ENCODE data around the gene SLIT3. TPM values are rescaled to one million over a fixed set of nuclear protein-coding genes. Genes with fewer than 3 reads are reported as not detected.

SLIT3 gene
- total RNA-seq, 1 donor from 2014 or later: 56.6 TPM

DNA sequence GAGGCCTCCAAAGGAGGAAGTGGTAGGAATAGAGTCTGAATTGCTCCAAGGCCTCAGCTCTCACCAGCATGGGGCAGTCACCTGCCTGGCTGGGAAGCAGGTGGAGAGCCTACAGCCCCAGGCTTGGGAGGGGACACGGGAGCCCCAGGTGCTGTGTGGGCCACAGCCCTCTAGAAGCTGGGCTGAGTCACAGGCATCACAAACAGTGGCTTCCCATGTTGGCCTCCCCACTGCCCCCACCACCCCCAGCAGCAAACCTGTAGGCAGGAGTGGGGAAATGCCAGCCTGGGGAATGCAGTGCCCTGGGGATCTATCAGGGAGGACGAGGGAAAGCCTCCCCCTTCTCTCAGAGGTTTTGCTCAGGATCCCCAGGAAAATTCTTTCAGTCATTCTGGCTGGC lies 309.6 kb downstream of the SLIT3 start:
- Mint-ChIP-seq H3K4me3 (no peak overlapping the region), H3K4me1 (ENCODE audit: unreplicated experiment) (peaks cover 54% of the 10 kb centered on the region)

DNA sequence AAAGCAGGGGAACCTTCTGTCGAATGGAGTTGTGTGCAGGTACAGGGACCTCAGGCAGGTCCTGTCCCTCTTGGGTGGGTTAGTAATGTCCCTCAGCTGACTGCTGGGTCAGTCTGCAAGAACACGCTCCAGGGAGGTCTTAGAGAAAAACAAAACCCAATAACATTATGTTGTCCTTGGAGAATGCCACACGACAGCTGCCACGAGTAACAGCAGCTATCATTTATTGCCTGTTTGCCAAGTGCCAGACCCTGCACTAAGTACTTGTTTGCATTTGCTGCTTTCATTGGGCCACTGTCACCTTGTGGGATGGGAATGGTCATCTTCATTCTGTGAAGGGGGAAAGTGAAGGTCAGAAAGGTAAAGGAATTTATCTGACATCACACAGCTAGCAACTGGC lies 310.3 kb downstream of the SLIT3 start:
- no peak for DNase-seq (ENCODE audit: extremely low spot score, unreplicated experiment)
- Mint-ChIP-seq H3K36me3 (peaks cover 4% of the 10 kb centered on the region), H3K4me3 (no peak overlapping the region), H3K27me3 (peaks cover 44% of the 10 kb centered on the region), H3K9me3 (no peaks in the 10 kb centered on the region), H3K4me1 (ENCODE audit: unreplicated experiment) (peaks cover 49% of the 10 kb centered on the region), H3K27ac (no peak overlapping the region)
- TF ChIP-seq CTCF (conservative IDR thresholded peaks at IDR 0.05): no peak

More for the DNA sequence above, 309.6 kb downstream of the SLIT3 start:
- Mint-ChIP-seq H3K9me3 (no peaks in the 10 kb centered on the region), H3K27me3 (peaks cover 37% of the 10 kb centered on the region), H3K36me3 (peaks cover 3% of the 10 kb centered on the region), H3K27ac (no peak overlapping the region)
- no peak for DNase-seq (ENCODE audit: extremely low spot score, unreplicated experiment)
- TF ChIP-seq CTCF (conservative IDR thresholded peaks at IDR 0.05): no peak

DNA sequence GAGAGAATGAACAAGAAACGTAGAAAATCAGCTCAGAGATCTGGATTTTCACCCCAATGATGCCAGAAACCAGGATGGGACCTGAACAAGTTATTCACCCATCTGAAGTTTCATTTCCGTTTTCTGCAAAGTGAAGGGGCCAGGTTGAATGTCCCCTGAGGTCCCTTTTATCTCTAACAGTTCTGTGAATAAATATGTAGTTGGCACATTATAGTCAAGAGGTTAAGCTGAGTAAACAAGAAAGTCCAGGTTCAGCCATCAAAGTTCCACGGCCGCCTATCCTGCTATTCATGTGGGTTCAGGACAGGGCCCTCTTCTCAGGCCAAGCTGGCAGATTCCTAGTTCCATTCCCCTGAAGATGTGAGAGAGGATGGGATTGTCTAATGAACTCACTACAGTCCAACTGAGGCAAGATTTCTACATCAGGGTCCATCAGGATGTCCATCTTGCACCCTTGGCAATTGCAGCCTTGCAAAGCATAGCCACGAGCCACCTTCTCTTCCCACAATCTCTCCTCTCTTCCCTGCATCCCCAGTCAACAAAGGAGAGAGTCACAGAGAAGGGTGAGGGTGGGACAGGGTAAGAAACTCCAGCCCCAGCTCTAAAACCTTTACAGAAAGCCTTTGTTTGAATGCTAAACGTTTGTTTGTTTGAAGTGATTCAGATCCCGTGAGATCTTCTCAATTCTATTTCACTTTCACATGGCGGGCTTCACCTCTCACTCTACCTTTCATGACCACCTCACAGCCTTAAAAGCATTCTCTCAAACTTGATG lies 311.0 kb downstream of the SLIT3 start:
- DNase-seq (ENCODE audit: extremely low spot score, unreplicated experiment): no peak
- Mint-ChIP-seq H3K9me3 (no peaks in the 10 kb centered on the region), H3K36me3 (peaks cover 4% of the 10 kb centered on the region), H3K27ac (no peak overlapping the region), H3K27me3 (peaks cover 47% of the 10 kb centered on the region), H3K4me3 (no peak overlapping the region), H3K4me1 (ENCODE audit: unreplicated experiment) (peaks cover 46% of the 10 kb centered on the region)
- TF ChIP-seq CTCF (conservative IDR thresholded peaks at IDR 0.05): no peak

DNA sequence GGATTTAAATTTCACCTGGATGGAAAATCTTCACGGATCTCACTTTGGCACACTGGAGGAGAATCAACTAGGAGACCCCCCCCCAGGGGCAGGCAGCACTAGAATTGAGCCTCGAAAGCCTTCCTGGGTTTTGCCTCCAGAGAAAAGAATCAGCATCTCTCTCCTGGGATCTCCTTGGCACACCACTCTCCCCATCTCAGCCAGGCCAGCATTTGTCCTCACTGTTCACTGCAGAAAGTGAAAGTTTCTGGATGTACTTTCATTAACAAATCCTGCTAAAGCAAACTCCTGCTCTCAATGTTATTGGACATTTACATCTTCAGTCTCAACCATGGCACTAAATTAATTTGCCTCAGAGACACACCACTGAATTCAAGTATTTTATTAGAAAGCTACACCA lies 312.2 kb downstream of the SLIT3 start:
- Mint-ChIP-seq H3K27ac (no peak overlapping the region), H3K36me3 (peaks cover 4% of the 10 kb centered on the region), H3K9me3 (no peaks in the 10 kb centered on the region), H3K4me3 (no peak overlapping the region), H3K4me1 (ENCODE audit: unreplicated experiment) (peaks cover 40% of the 10 kb centered on the region), H3K27me3 (peaks cover 47% of the 10 kb centered on the region)
- no peak for DNase-seq (ENCODE audit: extremely low spot score, unreplicated experiment)
- no peak for TF ChIP-seq CTCF (conservative IDR thresholded peaks at IDR 0.05)

GRCh38 chr5:168987543-168988300 lies 313.2 kb downstream of the SLIT3 start:
- H3K9me3 Mint-ChIP-seq: no peaks in the 10 kb centered on the region
- TF ChIP-seq CTCF (conservative IDR thresholded peaks at IDR 0.05): peak; percentile 97
- H3K27me3 Mint-ChIP-seq: peaks cover 47% of the 10 kb centered on the region
- H3K27ac Mint-ChIP-seq: peak overlapping the region; percentile 12
- DNase-seq (ENCODE audit: extremely low spot score, unreplicated experiment): peak; percentile 81
- H3K4me3 Mint-ChIP-seq: peak overlapping the region; percentile 10
- peaks cover 4% of the 10 kb centered on the region for H3K36me3 Mint-ChIP-seq
- H3K4me1 Mint-ChIP-seq (ENCODE audit: unreplicated experiment): peaks cover 38% of the 10 kb centered on the region
